Fibroblast of skin of right quadriceps (primary cell): Measurements from ENCODE around the gene MED13L.

ENCODE experiments used
- DNase-seq: peaks from one replicate; pipeline ENCODE4 v3.0.0-alpha.2; 2013

MED13L gene

GRCh38 chr12:116207274-116207673 lies 70.2 kb downstream of the MED13L start:
- DNase-seq = no peak

- DNase-seq = no peak
These were observed 70.7 kb downstream of the MED13L start for GRCh38 chr12:116206828-116207227.

- no peak for DNase-seq
These were observed 72.7 kb downstream of the MED13L start for GRCh38 chr12:116204785-116205184.

- DNase-seq = no peak
These were observed 73.3 kb downstream of the MED13L start for GRCh38 chr12:116204169-116204568.

GRCh38 chr12:116202940-116203339 lies 74.6 kb downstream of the MED13L start:
- DNase-seq = peak; percentile 48

- DNase-seq = no peak
These were observed 75.1 kb downstream of the MED13L start for GRCh38 chr12:116202433-116202832.

GRCh38 chr12:116201908-116202307 lies 75.6 kb downstream of the MED13L start:
- DNase-seq = peak; percentile 79

- DNase-seq = no peak
These were observed 76.1 kb downstream of the MED13L start for GRCh38 chr12:116201359-116201758.

- peak; percentile 47 for DNase-seq
These were observed 76.7 kb downstream of the MED13L start for GRCh38 chr12:116200812-116201211.

GRCh38 chr12:116199160-116199706 lies 78.3 kb downstream of the MED13L start:
- no peak for DNase-seq

GRCh38 chr12:116196752-116197718 lies 80.5 kb downstream of the MED13L start:
- DNase-seq = no peak

- no peak for DNase-seq
These were observed 81.3 kb downstream of the MED13L start for GRCh38 chr12:116196226-116196625.

GRCh38 chr12:116194935-116195431 lies 82.5 kb downstream of the MED13L start:
- DNase-seq = no peak

GRCh38 chr12:116189692-116190091 lies 87.8 kb downstream of the MED13L start:
- no peak for DNase-seq

- no peak for DNase-seq
These were observed 88.9 kb downstream of the MED13L start for GRCh38 chr12:116188581-116188980.

- no peak for DNase-seq
These were observed 90.4 kb downstream of the MED13L start for GRCh38 chr12:116187151-116187511.

GRCh38 chr12:116186482-116187150 lies 90.9 kb downstream of the MED13L start:
- DNase-seq = no peak

GRCh38 chr12:116184763-116185162 lies 92.7 kb downstream of the MED13L start:
- peak; percentile 42 for DNase-seq

- peak; percentile 38 for DNase-seq
These were observed 93.8 kb downstream of the MED13L start for GRCh38 chr12:116183741-116184141.

- DNase-seq = no peak
These were observed 95.0 kb downstream of the MED13L start for GRCh38 chr12:116182359-116183063.

- DNase-seq = no peak
These were observed 97.0 kb downstream of the MED13L start for GRCh38 chr12:116180448-116180847.

- no peak for DNase-seq
These were observed 98.1 kb downstream of the MED13L start for GRCh38 chr12:116179384-116179783.

- no peak for DNase-seq
These were observed 100.5 kb downstream of the MED13L start for GRCh38 chr12:116177017-116177416.
